CD4-positive, alpha-beta T cell treated with Interleukin-17A for 4 hours (primary cell): ENCODE results near the gene REC114.

Experiments
- DNase-seq: peaks from one replicate; pipeline ENCODE4 v3.0.0-alpha.2; 2020; ENCODE audit warnings: mixed read lengths

REC114 gene

GRCh38 chr15:73583544-73583943 is 140.6 kb downstream of the REC114 start:
- DNase-seq, result no peak

- DNase-seq, result no peak
Measured at GRCh38 chr15:73584699-73585420, 141.9 kb downstream of the REC114 start.

- no peak for DNase-seq
Measured at GRCh38 chr15:73585871-73586654, 143.1 kb downstream of the REC114 start.

- no peak for DNase-seq
Measured at GRCh38 chr15:73589766-73590165, 146.8 kb downstream of the REC114 start.

GRCh38 chr15:73590263-73590662 is 147.3 kb downstream of the REC114 start:
- no peak for DNase-seq

- DNase-seq, result no peak
Measured at GRCh38 chr15:73593304-73594074, 150.5 kb downstream of the REC114 start.

GRCh38 chr15:73594109-73594508 is 151.1 kb downstream of the REC114 start:
- no peak for DNase-seq

- no peak for DNase-seq
Measured at GRCh38 chr15:73596174-73596573, 153.2 kb downstream of the REC114 start.

- DNase-seq, result no peak
Measured at GRCh38 chr15:73597036-73597638, 154.2 kb downstream of the REC114 start.

- no peak for DNase-seq
Measured at GRCh38 chr15:73598530-73599160, 155.7 kb downstream of the REC114 start.

GRCh38 chr15:73599934-73600333 is 157.0 kb downstream of the REC114 start:
- no peak for DNase-seq

GRCh38 chr15:73600413-73601335 is 157.7 kb downstream of the REC114 start:
- DNase-seq, result no peak

- DNase-seq, result no peak
Measured at GRCh38 chr15:73601451-73602445, 158.8 kb downstream of the REC114 start.

GRCh38 chr15:73602446-73602843 is 159.5 kb downstream of the REC114 start:
- no peak for DNase-seq

- DNase-seq, result no peak
Measured at GRCh38 chr15:73602992-73603391, 160.0 kb downstream of the REC114 start.

- no peak for DNase-seq
Measured at GRCh38 chr15:73604477-73604876, 161.5 kb downstream of the REC114 start.

GRCh38 chr15:73605759-73606436 is 162.9 kb downstream of the REC114 start:
- DNase-seq, result no peak

GRCh38 chr15:73607405-73607804 is 164.4 kb downstream of the REC114 start:
- DNase-seq, result no peak

GRCh38 chr15:73607843-73608242 is 164.9 kb downstream of the REC114 start:
- DNase-seq, result no peak

- DNase-seq, result no peak
Measured at GRCh38 chr15:73608475-73608874, 165.5 kb downstream of the REC114 start.
